NCI-H2227 treated with DMSO at 0.1 percent for 48 hours (cell line): ENCODE measurements around the gene PRADC1.

Experiments
- DNase-seq: peaks from one replicate; lab custom pipeline; 2025; lab: John Stamatoyannopoulos, UW

The PRADC1 gene

DNA sequence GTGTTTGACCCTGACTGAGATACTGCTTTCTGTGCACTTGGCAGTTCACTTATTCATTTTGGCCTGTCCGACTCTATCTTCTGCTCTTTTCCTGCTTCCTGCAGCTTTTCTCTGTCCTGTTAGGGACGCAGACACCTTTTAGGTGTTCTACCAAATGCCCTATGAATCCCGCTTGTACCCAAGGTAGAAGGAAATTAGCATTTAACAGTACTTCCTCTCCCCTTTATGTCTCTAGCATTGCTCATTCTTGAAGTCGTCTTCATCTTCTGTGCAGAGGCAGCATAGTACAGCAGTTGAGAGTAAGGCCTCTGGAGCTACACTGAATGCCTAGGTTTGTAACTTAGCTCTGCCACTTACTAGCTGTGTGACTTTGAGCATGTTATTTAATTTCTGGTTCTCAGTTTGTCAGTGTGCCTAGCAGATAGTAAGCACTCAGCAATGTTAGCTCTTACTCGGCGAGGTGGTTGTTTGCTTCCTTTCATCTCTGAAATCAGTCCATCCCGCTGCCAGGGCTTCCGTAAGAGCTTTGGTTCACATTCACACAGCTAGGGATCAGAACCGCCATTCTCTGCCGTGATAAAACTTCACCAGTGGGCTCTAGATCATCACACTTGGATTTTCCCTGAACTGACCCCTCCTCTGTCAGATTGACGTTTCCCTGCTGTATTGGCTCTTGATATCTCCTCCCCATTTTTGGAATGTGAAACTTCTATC lies 2.4 kb upstream of the PRADC1 start:
- no peak for DNase-seq

DNA sequence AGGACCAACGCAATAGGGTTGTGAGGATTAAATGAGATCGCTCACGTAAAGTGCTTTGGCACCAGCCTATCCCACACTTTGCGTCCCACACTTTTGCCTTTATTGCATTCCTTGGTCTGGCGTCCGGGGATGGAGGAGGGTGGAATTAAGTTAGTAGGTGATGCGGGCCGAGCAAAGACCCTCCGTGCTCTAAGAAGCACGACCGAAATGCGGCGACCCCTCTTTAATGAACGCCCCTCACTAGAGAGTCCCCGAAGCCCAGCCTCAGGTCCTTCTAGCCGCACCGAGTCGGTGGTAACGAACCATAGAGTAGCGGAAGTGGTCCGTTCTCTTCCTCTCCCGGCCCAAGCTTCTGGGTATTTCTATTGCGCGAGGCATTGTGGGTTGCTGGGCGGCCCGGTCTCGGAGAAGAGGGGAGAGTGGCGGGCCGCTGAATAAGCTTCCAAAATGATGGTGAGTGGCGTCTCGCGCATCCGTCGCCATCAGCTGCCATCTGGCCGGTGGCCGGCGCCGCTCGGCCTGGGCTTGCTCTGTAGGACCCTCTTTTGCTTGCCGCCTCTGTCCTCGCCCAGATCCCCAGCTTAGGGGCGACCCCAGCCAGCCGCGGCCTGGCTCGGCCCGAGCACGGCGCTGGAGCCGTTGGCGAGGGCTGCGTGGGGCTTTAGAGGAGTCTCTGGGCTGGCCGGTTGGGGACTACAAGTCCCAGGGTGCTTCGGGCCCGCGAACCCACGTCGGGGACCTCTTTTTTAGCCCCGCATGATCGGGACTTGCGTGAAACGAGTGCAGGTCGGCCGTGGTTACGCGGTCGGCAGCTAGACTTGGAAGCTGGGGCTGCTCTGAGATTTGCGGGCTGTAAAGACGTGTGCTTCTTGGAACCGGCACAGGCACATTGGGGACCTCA lies 1.1 kb upstream of the PRADC1 start, which contains the start of gene CCT7:
Gene CCT7, plus strand, starts transcription at position 377 of the 901 bp plus-strand sequence. Its CDS starts 71 bp downstream, at position 448.
- DNase-seq: peak; percentile 94

DNA sequence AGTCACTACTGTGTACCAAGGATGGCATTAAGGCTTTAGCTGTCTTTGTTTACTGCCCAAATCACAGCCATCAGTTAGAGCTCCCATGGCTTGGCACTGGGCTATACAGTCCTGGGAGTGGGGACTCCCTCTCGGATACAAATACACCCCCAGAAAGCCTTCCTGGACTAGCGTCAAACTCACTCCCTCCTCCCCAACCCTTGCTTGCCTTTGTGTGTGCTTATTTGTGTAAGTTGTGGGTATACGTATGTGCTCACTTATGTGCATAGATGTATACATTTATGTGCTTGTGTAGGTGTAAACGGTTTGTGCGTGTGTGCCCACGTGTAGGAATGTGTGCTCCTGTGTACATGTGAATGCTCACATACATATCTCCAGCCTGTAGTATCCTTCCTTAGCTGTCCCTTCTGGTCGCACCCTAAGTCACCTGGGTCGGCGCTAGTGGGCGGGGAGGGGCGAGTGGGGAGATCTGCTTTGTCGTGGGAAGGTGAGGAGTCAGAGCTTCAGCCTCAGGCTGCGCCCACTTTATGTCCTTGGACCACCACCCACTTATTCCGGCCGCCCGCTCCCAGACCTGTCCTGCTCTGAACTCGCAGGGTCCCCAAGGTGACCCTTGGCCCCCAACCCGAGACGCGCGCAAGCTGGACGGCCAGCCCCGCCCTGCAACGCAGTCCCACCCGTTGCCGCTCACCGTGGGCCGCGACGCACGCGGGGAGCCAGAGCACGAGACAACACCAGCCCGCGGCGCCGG lies 461 bp downstream of the PRADC1 start:
- DNase-seq: no peak

DNA sequence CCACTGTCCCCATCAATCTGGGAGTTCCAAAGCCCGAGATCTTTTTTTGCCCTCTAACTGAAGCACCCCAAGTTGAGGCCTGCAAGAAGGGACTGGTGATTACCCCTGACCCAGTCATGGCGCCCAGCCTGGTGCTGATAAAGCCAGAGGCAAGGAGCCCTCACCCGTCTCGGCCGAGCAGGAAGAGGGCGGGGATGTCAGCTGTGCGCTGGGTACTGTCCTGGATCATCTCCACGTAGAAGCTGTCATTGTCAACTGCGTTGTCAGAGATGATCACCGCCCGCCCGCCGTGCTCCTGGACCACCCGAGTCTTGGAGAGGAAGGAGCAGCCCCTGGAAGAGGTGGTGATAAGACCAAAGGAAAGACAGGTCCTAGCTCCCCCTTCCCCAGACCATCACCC lies 4.4 kb downstream of the PRADC1 start:
- no peak for DNase-seq

DNA sequence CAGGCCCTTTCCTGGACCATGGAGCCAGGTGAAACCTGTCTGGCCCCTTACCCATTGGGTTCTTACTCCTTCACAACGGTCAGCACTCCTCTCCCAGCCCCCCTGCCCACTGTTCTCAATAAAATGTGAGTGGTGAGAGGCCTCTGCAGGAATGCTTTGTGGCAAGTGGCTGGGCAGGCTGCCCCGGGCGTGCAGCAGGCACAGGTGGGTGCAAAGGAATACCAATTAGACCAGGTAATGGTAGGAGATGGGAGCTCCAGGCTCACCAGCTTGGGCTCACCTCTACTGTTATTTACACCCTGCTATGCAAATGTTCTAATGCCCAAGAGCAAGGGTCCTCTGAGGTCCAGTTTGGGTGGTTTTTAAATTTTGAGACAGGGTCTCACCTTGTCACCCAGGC lies 6.0 kb downstream of the PRADC1 start:
- DNase-seq: no peak

DNA sequence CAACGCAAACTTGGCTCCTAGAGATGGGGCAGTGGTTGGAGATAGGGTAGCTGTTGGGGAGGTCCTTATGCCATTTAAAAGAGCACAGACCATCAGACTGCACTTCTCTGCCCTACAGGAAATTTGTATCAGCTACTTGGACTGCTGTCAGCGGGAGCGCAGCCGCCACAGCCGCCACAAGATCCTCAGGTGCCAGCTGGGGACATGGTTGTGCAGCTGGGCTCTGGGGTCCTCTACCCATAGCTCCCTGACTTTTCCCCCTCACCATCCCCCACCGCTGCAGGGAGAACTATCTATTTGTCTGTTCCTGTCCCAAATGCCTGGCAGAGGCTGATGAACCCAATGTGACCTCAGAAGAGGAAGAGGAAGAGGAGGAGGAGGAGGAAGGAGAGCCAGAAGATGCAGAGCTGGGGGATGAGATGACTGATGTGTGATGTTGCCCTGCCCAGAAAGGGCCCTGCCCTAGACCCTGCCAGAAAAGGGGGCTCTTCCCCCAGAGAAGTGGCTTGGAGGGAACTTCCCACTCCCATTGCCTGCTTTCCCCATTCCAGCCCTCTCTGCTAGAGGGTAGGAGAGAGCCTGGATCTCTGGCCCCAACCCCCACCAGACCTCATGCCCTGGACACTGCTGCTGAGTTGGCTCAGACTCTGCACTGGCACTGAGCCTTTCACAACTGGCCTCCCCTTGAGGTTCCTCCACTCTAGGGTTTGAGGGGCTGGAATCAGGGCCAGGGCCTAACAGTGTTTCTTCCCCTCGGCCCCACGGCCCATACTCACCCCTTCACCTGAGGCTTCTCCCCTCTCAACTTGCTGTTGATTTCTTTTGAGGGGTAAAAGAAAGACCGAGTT lies 7.3 kb downstream of the PRADC1 start:
- DNase-seq: no peak

DNA sequence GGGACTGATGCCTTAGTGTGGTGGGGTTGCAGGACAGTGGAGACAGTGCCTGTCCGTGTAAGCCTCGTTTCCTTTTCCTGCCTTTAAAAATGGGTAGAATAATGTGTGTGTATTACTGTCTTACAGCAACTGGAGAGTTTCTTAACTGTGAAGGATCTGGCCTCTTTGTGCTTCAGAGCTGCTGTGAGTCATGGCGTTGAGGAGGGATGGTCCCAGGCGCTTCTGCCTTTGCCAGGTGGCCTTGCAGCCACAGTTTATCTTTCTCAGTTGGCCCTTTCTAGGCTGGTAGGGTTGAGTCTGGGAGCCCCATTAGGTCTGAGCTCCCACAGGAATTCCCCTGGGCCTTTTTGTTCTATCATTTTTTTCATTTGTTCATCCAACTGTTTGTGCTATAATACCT lies 9.2 kb downstream of the PRADC1 start:
- DNase-seq: no peak

DNA sequence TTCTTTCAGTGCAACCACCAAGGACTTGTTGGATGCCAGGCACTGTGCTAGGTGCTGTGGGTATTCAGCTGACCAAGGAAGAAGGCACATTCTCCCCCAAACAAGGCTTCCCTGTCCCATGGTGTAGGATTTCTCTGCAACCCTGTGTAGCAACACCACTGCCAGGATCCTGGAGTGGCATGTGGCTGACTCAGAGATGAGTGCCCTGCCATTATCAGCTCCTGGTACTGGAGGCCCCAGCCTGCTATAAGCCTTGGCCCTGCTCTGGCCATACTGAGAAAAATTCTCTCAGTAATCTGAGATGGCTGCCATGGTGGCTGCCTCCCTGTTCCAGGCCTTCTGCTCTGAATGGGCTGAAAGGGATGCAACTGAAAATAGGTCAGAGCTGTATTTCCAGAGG lies 14.7 kb downstream of the PRADC1 start:
- no peak for DNase-seq

DNA sequence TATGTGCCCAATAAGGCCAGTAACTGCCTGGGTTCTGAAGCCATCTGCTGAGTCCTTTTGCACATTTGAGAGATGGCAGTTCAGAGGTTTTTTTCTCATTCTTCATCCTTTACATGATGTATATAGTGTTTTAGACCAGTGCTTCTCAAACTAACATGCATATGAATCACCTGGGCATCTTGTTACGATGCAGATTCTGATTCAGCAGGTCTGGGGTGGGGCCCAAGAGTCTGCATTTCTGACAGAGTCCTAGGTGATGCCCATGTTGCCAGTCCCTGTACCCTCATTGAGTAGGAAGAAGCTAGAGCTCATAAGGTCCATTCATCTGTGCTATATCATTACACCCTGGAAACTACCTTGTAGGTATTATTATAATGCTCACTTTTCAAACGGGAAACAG lies 15.2 kb downstream of the PRADC1 start:
- DNase-seq: no peak

DNA sequence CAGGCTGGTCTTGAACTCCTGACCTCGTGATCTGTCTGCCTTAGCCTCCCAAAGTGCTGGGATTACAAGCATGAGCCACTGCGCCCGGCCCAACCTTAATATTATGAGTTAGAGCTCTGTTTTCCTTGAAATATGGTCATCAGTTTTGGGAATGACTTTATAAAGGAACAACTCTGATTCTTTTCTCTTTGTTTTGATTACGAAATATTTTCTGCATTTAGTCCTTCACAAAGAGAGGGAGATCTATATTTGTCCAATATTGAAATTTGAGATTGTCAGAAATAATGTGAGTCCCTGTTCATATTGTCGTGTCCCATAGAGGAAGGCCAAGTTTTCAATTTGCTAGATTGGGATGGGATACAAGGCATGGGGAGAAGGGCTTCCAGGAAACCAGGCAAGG lies 15.9 kb downstream of the PRADC1 start:
- DNase-seq: no peak

DNA sequence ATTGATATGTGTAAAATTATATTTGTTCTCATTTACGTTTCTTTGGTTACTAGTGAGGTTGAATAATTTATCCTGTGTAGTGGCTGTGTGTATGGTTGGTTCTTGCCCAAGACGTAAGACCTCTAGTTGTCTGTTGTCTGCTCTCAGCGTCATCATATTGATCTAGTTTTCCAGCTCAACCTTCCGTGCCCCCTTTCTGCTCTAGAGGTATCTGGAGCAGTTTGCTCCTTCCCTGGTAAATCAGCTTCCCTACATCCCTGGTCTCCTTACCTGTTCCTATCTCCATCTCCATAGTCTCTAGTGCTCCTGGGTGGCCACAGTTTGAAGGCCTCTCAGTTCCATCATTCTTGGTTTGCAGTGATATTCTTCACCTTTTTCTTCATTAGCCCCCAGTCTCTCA lies 17.8 kb downstream of the PRADC1 start:
- DNase-seq: no peak

DNA sequence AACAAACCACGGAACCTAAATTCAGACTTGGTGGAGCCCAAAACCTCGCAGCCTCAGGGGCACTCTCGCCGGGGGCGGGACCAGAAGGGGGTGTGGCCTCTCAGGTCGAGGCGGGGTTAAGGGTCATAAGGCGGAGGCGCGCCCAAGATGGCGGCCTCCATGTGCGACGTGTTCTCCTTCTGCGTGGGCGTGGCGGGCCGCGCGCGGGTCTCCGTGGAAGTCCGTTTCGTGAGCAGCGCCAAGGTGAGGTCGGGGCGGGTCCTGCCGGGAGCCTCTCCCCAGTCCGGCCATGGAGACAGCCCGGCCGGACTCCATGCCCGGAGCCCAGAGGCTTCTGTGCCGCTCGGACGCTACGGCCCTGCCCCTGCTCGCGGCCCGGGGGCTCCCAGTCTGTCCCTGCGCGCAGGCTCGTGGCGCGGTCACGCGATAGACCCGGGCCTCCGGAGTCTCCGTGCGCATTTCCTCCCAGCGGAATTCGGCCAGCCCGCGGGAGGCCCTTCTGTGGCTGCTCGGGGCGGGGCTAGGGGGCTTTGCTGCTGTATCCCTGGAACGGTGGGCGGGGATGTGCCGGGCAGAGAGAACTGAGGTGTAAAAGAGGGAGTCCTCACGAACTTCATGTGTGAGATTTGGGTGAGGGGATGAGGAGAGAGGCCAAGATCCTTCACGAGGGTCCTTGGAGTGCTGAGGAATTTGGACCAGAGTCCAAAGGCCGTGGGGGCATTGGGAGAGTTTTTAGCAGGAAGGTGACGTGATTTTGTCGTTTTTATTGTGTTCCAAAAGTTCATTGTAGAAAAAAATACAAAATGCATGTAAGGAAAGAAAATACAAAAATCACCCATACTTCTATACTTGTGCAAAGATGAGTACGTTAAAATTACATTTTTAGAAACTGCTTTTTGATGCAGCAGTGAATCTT lies 18.7 kb downstream of the PRADC1 start, which contains the start of gene SMYD5:
Gene SMYD5, plus strand, starts transcription at position 126 of the 916 bp plus-strand sequence. Its CDS starts 22 bp downstream, at position 148.
- DNase-seq: peak; percentile 80

DNA sequence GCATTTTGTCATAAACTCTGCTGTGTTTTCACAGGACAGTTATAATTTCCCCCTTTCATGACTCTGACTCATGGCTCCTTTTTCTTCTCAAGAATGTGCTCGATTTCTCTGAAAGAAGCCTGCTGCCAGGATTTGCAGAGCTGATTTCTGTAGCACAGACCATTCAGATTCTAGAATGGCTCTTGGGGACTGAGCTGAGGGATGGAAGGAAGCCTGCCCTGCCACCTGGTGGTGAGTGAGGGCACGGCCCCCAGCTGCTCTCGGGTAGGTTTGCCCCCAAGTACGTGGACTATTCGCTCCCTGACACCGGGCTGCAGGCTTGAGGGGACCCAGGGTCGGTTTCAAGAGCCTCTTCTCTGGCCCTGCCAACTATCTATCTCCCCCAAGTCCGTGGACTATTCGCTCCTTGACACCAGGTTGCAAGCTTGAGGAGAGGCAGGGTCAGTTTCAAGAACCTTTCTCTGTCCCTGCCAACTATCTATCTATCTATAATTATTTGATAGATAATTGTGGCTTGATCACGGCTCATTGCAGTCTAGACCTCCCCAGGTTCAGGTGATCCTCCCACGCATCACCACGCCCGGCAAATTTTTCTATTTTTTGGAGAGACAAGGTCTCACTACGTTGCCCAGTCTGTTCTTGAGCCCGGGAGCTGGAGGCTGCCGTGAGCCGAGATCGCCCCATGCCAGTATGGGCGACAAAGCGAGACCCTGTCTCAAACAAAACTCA lies 20.4 kb downstream of the PRADC1 start:
- DNase-seq: peak; percentile 60

DNA sequence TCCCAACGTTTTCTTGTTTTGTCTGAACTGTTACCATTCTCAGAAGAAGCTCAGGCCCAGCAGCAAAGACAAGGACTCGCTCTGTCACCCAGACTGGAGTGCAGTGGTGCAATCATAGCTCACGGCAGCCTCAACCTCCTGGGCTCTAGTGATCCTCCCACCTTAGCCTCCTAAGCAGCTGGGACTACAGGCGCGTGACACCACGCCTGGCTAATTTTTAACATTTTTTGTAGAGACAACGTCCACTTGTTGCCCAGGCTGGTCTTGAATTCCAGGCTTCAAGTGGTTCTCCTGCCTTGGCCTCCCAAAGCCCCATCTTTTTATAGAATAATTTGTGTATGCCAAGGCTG lies 21.0 kb downstream of the PRADC1 start:
- no peak for DNase-seq

DNA sequence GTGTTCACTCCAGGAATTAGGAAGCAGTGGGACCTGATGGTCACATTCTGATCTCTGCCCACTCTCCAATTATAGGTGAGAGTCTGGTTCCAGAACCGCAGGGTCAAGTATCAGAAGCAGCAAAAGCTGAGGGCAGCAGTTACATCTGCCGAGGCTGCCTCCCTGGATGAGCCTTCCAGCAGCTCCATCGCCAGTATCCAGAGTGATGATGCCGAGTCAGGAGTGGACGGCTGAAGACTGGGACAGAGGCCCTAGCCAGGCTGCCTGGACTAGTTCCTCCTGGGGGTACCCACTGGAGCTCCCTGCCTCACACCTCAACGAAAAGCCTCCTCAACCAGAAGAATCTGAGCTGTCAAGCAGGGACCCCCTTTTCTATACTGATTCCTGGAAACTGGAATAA lies 22.3 kb downstream of the PRADC1 start:
- no peak for DNase-seq

DNA sequence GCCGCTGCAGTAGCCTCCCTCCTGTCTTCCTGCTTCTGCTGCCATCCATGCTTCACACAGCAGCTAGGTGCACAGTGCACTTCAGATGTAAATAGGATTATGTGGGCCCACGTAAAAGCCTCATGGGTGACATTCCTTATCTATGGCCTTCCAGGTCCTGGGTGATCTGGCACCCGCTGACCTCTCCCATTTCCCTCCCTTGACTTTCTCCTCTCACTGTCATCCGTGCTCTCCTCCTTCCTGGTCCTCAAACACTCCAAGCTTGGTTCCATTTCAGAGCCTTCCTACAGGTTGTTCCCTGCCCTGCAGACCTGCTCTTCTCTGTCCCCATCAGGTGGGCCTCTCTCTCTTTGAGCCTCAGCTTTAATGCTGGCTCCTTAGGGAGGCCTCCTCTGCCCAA lies 23.0 kb downstream of the PRADC1 start:
- no peak for DNase-seq

DNA sequence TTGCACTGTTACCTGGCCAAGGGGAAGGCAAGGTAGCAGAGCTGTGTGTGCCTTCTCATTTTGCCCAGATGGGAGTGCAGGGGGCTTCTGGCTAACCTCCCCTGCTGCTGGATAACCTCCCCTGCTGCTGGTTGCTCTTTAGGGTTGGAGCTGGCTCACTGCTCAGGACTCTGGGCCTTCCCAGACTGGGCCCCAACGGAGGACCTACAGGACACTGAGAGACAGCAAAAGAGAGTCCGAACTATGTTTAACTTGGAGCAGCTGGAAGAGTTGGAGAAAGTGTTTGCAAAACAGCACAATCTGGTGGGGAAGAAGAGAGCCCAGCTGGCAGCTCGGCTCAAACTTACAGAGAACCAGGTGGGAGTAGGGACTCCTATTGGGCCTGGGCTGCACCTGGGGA lies 24.8 kb downstream of the PRADC1 start:
- no peak for DNase-seq

DNA sequence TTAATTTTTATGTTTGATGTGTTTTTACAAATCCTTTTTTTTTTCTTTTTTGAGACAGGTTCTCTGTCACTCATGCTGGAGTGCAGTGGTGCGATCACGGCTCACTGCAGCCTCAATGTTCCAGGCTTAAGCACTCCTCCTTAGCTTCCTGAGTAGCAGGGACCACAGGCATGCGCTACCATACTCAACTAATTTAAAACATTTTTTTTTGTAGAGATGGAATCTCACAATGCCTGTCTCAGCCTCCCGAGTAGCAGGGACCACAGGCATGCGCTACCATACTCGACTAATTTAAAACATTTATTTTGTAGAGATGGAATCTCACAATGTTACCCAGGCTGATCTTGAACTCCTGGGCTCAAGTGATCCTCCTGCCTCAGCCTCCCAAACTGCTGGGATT lies 27.4 kb downstream of the PRADC1 start:
- no peak for DNase-seq

DNA sequence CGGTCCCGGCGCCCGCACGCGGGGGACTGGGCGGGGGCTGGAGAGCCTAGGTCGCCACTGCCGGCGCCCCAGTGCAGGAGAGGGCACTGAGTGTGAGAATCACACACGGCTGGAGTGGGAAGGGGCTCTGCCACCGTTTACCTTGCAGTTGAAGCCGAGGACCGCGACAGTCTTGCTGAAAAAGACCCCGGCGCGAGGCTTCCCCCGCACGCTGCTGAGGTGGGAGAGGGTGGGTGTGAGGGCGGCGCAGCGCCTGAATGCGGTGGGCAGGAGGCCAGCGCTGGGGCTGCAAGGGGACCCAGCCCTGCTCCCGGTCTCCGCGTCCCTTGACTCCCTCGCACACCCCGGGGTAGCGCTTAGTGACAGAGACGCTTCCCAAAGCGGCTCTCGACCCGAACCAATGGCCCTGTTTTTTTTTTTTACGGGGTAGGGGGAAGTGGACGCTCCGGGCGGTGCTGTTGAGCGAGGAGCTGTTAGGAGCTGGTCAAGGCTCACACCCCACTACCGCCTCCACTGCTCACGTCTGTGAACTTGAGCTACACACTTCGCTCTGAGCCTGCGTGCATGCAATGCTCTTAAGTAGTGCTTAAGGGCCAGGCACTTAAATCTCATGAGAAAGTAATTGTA lies 29.9 kb downstream of the PRADC1 start:
- DNase-seq: no peak
